HG03066 (cell line): ENCODE measurements around the gene KIF1A.
"Not testable (repeated sequence)": the region's sequence is repeated elsewhere in the genome, so short reads cannot be mapped to it uniquely, and the experiment has no call there.

Experiments
- ATAC-seq: cut with Tn5 transposase; IDR thresholded peaks from one replicate; pipeline ENCODE4 v1.9.1; 2021; ENCODE audit warnings: low read depth; ENCODE audit not compliant: unreplicated experiment

KIF1A gene

GRCh38 chr2:240707043-240707756 lies 112.8 kb downstream of the KIF1A start:
- no peak for ATAC-seq

GRCh38 chr2:240705204-240705791 lies 114.7 kb downstream of the KIF1A start:
- no peak for ATAC-seq

- ATAC-seq = no peak
Measured at GRCh38 chr2:240704651-240705050, 115.4 kb downstream of the KIF1A start.

- no peak for ATAC-seq
Measured at GRCh38 chr2:240703417-240704341, 116.3 kb downstream of the KIF1A start.

- no peak for ATAC-seq
Measured at GRCh38 chr2:240702640-240703011, 117.4 kb downstream of the KIF1A start.

GRCh38 chr2:240701736-240702639 lies 118.0 kb downstream of the KIF1A start:
- no peak for ATAC-seq

GRCh38 chr2:240701091-240701735 lies 118.8 kb downstream of the KIF1A start:
- ATAC-seq = no peak

- not testable (repeated sequence) for ATAC-seq
Measured at GRCh38 chr2:240700616-240701015, 119.4 kb downstream of the KIF1A start.

- not testable (repeated sequence) for ATAC-seq
Measured at GRCh38 chr2:240699835-240700234, 120.2 kb downstream of the KIF1A start.

GRCh38 chr2:240698852-240699561 lies 121.0 kb downstream of the KIF1A start:
- not testable (repeated sequence) for ATAC-seq

GRCh38 chr2:240696469-240696868 lies 123.5 kb downstream of the KIF1A start:
- not testable (repeated sequence) for ATAC-seq

GRCh38 chr2:240695593-240695992 lies 124.4 kb downstream of the KIF1A start:
- ATAC-seq = not testable (repeated sequence)

GRCh38 chr2:240694304-240694703 lies 125.7 kb downstream of the KIF1A start:
- not testable (repeated sequence) for ATAC-seq

- not testable (repeated sequence) for ATAC-seq
Measured at GRCh38 chr2:240692583-240693561, 127.1 kb downstream of the KIF1A start.

GRCh38 chr2:240691631-240692420 lies 128.2 kb downstream of the KIF1A start, which contains the start of gene AQP12A:
AQP12A (plus strand) TSS chr2:240691866; CDS start chr2:240691914, 48 bp downstream.
- ATAC-seq = not testable (repeated sequence)

- ATAC-seq = not testable (repeated sequence)
Measured at GRCh38 chr2:240691075-240691427, 129.0 kb downstream of the KIF1A start.
